ENCODE data around the gene TTLL4.

DNA sequence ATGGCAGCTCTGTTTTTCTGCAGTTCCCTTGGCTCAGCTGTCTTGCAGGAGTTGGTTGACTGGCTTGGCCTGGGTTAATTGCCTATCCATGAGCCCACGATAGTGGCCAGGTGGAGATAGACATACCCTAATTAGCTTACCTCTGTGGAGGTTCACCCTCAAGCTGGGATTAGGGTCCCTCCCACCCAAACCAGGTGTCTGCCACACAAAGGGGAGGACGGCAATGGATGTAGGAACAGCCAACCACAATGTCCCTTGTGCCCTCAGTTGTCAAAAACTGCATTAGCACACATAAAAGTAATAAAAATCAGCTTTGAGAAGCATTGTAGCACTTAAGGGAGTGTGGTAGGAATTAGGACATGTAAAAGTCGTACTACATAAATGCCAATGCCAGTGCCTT, 75.5 kb downstream of the TTLL4 start:
- TF ChIP-seq, protein P1, sequence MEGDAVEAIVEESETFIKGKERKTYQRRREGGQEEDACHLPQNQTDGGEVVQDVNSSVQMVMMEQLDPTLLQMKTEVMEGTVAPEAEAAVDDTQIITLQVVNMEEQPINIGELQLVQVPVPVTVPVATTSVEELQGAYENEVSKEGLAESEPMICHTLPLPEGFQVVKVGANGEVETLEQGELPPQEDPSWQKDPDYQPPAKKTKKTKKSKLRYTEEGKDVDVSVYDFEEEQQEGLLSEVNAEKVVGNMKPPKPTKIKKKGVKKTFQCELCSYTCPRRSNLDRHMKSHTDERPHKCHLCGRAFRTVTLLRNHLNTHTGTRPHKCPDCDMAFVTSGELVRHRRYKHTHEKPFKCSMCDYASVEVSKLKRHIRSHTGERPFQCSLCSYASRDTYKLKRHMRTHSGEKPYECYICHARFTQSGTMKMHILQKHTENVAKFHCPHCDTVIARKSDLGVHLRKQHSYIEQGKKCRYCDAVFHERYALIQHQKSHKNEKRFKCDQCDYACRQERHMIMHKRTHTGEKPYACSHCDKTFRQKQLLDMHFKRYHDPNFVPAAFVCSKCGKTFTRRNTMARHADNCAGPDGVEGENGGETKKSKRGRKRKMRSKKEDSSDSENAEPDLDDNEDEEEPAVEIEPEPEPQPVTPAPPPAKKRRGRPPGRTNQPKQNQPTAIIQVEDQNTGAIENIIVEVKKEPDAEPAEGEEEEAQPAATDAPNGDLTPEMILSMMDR (IDR thresholded peaks at IDR 0.05) = no peak
- no peak for TF ChIP-seq POLR2A (IDR thresholded peaks at IDR 0.05)
